CD4-positive, alpha-beta T cell treated with Interleukin-15 for 4 hours (primary cell): ENCODE measurements around the gene ETFA.

Experiments
- DNase-seq: peaks from one replicate; pipeline ENCODE4 v3.0.0-alpha.2; 2020; ENCODE audit warnings: low spot score

Gene ETFA

DNA sequence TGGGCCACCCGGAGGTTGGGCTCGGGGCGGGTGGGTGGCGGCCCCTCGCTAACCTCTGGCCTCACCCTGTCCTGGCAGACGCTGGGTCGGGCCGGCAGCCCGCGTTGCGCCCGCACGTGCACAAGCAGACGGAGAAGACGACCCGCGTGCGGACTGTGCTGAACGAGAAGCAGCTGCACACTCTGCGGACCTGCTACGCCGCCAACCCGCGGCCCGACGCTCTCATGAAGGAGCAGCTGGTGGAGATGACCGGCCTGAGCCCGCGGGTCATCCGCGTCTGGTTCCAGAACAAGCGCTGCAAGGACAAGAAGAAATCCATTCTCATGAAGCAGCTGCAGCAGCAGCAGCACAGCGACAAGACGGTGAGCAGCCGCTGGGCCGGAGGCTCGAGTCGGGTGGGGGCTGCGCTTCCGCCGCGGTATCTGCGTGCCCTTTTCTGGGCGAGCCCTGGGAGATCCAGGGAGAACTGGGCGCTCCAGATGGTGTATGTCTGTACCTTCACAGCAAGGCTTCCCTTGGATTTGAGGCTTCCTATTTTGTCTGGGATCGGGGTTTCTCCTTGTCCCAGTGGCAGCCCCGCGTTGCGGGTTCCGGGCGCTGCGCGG lies 29.0 kb upstream of the ETFA start:
- DNase-seq, result no peak

DNA sequence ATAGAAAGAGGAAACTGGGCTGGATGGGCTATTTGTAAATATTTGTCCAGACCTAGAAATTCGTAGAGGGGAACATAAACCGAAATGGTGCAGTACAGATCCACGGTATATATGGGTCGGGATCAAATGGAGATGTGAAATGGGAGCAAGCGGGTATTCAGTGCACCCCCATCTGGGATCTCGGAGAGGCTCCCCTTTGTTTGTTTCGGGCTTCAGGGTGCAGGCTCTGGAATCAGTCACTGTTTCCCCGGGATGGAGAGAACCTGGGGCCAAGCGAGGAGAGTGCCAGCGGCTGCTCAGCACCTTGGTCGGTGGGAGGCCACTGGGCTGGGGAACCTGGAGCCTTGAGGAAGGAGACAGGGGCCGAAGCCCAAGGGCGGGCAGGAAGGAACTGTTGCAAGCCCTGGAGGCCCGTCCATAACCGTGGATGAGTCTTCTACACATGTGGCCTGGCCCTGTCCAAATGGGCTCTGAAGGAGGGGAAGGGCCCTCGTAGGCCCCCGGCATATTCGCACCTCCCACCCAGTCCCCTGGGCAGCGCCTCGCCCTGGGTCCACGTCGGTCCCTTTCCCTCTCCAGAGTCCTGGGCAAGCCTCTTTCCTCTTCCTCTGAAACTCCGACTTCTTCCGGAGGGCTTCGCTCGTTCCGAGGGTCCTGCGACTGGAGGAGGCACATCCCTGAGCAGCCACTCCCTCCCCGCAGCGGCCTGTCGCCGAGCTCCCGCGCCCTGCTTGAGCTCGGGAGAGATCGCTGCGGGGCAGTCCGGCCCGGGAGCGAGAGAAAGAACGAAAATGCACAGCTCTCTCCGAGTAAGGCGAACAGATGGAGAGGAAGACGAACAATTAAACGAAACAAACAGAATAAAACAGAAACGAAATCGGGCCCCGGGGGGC lies 28.3 kb upstream of the ETFA start:
- no peak for DNase-seq

DNA sequence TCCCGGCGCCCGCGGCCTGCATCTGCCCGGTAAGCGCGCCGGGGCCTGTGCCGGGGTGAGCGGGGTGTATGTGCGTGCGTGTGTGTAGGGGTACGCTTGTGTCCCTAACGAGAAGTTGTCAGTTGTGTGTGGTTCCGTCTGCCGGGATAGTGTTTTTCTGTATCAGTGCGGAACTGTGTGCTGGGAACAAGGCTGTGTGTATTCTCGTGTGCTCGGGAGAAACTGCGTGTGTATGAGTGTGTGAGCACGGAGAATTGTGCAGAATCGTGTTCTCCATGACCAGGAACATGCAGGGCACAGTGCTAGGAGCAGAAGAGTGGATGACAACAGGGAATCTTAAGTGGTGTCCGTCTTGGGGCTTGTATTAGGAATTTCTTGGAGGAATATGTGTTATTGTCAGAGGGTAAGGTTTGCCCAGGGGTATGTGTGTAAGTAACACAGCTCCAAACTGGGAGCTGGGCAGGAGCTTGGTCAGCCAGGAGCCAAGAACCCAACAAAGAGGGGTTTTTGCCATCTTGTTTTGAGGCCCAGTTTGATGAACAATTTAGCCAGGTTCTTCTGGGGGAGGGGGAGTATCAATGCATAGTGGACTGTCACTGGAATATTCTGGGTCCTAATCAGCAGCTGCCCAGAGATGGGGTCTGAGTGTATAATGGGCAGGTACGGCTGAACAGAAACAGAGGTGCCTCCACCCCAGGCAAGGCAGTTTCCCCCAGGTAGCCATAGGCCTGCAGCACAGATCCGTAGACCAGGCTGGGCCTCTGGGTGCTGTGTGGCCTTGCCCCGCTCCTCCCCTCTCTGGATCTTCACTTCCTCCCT lies 27.4 kb upstream of the ETFA start:
- no peak for DNase-seq

DNA sequence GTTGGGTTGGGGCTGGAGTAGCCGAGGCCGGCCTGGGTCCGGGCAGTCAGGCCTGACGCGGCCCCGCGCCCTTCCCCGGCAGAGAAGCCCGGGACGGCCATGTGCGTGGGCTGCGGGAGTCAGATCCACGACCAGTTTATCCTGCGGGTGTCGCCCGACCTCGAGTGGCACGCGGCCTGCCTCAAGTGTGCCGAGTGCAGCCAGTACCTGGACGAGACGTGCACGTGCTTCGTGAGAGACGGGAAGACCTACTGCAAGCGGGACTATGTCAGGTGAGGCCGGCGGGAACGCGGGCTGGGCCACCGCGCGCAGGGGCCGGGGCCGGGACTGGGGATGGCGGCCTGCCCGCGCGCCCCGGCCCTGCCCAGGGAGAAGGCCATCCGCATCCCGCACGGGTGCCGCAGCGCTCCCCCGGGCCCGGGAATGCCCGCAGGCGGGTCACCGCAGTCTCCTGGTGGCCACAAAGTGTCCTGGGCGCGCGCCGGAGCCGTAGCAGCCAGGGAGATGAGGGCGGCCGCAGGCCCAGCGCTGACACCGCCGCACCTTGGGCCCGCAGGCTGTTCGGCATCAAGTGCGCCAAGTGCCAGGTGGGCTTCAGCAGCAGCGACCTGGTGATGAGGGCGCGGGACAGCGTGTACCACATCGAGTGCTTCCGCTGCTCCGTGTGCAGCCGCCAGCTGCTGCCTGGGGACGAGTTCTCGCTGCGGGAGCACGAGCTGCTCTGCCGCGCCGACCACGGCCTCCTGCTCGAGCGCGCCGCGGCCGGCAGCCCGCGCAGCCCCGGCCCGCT lies 26.6 kb upstream of the ETFA start:
- no peak for DNase-seq

DNA sequence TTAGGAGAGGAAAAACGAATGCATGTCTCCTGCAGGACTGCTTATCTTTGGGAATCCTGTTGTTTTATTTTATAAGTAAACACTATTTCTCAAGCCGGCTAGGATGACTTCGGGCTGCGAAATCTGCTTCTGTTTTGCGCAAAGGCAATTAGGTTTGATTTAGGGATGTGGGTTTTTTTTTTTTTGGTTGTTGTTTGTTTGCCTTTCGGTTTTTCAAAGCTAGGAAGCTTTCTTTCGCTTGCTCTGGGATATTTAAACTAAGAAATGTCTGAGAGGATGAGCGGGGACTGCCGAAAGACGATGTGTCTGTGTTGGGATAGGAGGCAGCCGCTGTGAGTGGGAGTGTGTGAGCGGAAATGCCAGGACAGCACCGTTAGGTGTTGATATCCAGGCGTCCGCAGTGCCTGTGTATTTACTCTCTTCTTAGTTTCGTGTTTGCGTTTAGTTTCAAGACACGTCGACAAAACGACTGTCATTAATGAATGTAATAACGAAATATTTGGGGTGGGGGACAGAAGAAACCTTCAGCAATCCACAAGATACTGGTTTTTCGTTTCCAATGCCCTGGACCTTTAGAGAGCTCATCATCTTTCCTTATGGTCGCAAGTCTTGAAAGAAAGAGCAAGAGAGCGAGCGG lies 25.9 kb upstream of the ETFA start:
- no peak for DNase-seq

DNA sequence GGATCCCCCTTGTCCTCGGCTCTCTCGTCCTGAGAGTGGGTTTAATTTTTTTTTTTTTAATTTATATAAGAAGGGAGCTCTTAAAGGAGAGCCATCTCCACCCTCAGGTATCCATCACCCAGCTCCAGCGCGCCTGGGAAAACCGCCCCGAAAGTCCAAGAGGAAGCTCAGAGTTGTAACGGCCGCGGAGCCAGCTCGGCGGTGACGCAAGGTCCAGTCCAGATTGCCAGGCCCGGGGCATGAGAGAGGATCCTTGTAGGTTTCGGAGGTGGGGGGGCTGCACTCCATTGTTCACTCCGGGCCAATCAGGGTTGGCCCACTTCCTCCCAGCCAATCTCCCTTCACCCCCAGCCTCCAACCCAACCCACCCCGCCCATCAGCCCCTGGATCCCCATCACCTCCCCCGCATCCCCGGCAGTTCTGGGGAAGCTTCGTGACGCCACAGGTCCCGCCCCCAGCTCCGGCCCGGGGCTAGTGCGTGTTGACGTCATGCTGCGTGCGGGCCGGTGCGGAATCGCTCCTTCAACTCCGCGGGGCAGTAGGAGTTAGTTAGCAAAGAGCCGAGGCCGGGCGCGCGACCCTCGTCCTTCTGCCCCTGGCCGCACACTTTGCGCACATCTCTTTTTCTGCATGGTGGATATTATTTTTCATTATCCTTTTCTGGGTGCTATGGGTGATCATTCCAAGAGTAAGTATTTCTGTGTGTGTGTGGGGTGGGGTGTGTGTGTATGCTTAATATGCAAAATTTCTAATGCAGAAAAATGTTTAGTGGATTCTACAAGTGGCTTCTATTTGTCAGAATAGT lies 25.2 kb upstream of the ETFA start, which contains the start of gene ISL2:
ISL2 (plus strand) TSS at position 520 of the 805 bp plus-strand sequence; CDS start at position 631, 111 bp downstream.
- peak; percentile 49 for DNase-seq

DNA sequence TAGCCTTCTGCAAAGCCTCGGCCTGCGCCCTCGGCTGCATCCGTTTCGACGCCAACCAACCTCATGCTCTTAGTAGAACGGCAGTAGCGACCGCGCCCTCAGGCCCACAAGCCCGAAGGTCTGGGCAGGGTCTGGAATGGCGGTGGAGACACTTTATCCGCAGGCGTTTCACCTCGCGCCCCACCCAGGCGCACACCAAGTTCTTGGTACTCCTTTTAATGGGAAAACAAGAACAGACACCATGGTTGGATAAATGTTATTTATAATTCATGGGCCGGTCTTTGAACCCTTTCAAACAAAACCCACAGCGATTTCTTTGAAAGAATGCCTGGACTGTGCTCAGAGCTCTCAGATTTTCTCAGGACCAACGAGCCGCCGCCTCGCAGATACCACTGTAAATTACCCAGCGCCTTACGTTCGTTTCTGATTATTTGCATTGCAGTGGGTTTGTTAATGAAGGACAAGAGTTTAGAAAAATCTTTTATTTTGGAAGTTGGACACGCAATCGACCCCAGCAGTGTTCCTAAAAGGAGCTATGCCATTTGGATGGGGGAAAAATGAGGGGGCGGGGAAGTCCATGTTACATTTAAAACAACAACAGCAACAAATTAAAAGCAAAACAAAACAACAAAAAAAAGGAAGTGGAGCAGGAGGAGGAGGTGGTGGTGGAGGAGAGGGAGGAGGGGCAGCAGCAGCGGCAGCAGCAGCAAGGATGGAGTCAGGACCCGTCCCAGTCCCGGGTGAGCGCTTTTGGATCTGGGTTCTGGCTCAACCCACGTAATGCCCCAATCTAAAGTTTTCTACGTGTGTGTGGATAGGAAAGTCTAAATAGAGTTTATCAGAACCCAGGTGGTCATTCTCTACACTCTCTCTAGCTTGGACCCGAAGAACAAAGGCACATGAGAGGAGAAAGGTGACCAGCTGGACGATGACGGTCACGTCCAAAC lies 24.3 kb upstream of the ETFA start:
- DNase-seq, result no peak

DNA sequence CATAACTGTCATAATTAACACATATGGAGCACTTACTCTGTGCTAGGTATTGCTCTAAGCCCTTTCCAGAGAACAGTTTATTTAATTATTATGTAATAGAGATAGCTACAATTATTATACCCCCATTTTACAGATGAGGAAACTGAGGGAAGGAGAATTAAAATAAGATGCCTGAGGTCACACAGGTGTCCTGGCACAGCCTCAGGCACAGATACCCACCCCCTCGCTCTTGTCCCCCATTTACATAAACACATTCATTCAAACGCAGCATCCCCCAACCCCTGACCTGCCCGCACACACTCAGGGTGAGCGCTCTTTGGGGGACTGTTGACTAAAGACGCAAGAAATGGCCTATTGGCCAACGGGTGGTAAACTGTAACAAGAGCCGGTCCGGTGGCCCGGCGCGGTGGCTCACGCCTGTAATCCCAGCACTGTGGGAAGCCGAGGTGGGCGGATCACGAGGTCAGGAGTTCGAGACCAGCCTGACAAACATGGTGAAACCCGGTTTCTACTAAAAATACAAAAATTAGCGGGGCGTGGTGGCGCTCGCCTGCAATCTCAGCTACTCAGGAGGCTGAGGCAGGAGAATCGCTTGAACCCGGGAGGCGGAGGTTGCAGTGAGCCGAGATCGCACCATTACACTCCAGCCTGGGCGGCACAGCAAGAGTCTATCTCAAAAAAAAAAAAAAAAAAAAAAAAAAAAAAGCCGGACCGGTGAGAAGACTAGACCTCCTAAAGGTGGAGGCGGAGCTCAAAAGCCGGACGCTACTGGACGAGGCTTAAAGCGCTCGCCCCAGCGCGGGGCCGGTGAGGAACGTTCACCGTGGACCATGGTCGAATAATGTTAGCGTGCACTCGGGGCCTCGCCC lies 23.4 kb upstream of the ETFA start:
- no peak for DNase-seq

DNA sequence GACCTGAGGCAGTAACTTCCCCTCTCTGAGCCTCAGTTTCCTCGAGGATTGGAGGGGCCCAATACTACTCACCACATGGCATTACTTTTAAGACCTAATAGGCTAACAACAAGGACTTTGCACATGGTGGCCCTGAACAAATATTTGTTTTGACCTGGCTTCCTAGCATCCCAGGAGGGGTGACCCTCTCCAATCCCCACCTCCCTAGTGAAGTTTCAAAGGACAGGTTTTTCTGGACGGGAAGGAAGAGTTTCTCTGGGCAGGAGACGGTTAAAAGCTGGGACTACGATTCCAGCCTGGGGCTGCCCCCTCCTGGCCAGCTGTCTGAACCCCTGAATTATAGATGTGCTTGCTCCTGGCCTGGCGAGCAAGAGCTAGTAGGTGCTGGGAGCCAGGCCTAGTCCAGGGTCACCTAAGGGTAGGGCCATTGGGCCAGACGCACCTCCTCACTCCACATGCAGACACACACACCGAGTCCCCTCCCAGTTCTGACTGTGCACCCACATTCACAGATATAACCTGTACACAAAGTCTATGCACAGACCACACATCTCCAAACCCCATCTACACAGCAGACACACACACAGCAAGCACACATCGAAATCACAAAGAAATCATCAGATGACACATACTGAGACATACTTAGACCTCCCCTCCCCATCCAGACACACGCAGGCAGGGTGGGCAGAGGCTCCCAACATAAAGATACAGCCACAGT lies 22.6 kb upstream of the ETFA start:
- DNase-seq, result no peak

DNA sequence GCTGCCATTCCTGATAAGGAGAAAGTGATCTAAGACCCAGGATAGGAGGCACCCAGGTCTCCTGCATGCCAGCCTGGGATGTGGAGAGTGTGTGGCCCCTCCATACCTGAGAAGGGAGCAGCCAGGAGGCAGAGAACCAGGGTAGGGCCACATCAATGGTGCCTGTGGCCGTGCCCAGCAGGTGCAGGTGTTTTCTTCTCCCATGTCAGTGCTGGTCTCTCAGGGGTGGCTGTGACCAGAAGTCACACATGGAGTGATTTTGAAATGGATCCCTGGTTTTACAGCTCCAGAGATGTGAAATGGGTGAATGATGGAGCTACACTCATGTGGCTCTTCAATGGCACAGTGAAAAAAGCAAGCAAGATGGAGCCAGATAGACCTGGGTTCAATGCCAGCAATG lies 22.0 kb upstream of the ETFA start:
- no peak for DNase-seq

DNA sequence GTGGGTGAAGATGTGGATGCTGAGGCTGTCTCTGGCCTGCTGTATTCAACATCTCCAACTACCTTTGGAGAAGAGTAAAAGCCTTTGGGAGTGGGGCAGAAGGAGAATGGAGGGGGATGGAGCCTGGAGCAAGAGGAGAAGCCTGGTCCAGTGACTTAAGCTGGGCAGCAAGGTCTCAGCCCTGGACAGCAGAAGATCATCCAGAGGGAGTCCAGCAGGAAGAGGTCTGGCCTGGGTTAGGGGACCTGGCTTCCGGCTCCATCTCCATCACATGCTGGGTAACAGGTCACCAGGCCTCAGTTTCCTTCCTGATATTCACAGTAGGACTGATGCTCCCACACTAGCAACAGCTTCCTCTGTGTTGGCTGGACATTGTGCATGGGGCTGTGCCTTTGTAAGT lies 21.5 kb upstream of the ETFA start:
- no peak for DNase-seq

DNA sequence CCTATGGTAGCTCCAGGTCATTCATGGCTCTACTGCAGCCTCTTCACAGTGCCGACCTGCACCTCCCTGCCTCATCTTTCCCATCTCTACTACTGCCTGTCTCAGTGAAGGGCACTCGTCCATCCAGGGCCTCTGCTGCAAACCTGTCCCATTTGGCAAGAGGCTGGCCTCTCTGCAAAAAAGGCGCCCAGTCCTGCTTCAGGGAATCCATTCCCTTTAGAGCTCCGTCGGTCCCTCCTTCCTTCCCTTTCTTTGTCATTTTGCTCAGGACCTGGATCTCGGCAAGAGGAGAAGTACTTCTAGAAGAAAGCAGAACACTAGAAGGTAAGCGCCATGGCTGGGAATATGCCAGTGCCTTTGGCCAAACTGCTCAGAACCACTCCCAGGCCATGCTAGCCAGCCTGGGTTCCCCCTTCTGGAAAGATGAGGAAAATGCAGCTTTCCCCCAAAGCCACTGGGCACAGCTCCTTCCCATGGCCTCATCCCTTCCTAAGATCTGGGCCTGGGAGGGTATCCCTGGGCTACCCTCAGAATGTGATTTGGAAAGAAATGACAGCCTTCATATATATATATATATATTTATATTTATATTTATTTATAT lies 18.9 kb upstream of the ETFA start:
- DNase-seq, result no peak

DNA sequence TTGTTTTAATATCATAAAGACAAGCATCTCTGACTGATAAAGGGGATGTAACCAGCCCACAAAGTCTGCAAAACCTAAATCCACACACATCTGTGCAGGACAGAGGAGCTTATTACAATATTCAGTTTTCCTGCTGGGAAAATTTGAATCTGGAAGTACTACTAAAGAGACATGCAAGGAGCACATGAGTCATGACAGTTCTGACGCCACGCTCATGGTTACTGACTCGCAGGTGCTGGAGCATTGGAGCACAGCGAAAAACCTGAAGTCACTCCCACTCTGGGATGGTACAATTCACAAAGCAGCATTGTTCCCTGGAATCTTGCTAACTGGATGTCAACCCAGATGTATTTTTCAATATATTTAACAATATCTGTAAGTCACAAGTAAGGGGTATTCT lies 17.7 kb upstream of the ETFA start:
- DNase-seq, result no peak

DNA sequence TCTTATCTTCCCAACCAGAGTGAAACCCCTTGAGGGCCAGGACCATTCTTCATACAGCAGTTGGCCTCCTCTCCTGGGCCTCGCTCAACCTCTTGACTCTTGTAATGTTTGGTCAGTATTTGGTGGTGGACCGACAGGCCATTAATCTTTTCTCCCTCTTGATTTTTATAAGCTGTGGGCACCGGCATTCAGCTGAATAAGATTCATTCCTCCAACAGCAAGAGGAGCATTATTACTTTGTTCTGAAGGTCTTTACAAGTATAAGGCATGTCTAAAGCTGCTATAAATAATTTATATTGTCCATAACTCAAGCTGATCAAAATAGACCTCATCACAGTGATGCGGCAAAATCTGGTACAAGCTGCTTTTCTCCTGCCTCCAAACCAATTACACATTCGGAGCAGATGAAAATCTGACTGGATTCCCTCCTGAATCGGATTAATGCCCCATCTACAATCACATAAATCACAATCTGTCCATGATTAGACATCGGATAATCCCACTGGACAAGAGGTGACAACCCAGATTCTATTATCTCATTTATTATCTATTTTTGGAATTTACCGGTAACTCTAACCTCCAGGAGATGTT lies 16.9 kb upstream of the ETFA start:
- DNase-seq, result no peak

DNA sequence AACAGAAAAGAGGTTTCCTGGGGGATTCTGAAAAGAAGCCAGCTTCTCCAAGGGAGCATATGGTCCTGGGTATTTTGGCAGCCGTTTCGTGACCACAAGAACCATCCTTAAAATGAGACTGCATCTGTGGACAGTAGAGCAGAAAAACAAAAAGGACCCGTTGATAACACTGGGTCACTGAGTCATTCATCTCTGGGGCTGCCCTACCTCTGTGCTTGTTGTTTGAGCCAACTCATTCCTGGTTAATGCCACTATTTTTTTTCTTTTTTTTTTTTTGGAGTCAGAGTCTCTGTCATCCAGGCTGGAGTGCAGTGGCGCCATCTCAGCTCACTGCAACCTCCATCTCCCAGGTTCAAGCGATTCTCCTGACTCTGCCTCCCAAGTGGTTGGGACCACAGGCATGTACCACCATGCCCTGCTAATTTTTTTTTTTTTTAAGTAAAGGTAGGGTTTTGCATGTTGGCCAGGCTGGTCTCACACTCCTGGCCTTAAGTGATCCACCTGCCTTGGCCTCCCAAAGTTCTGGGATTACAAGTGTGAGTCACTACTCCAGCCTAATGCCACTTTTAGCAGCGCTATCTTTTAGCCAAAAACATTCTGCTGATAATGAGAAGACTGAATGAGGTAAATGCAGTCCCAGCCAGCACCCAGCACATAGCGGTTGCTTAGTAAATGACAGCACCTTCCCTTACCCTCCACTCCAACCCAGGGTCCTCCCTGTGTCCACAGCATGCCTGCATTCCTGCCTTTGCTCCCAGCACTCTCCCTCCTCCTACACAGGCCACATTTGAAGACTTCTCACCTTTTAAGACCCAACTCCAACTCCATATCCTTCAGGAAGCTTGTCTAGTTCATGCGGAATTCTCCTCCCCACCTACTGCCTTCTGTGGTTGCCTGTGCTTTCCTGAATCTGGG lies 16.2 kb upstream of the ETFA start:
- no peak for DNase-seq

DNA sequence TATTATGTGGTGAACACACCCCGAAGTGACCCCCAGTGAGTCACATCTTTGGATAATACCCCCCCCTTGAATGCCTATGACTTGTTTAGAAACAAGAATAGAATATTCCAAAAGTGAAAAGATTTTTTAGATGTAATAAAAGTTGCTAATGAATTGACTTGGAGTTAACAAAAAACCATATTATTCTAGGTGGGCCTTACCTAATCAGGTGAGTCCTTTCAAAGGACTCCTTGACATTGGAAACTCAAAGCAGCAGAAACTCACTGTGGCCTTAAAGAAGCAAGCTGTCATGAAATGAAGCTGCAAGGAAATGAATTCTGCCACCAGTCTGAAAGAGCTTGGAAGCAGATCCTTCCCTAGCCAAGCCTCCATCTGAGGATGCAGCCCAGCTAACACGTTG lies 14.4 kb upstream of the ETFA start:
- DNase-seq, result no peak
